Astrocyte (in vitro differentiated cells and primary cell): ENCODE results near the gene KL. TPM values are rescaled to one million over a fixed set of nuclear protein-coding genes. Genes with fewer than 3 reads are reported as not detected.

Experiments
- DNase-seq: peaks from one replicate; pipeline ENCODE4 v3.0.0-alpha.2; 2010; ENCODE audit warnings: low read depth
- FAIRE-seq: peaks from 2 replicates; lab custom pipeline; 2011; peaks lifted over from hg19 to GRCh38; lab: Jason Lieb, UNC
- H2AFZ ChIP-seq: 2 replicates; pipeline ENCODE4 v1.6.0; 2012; ENCODE audit warnings: low read depth, low read length, inconsistent platforms
- H3K27ac ChIP-seq: 2 replicates; pipeline ENCODE4 v1.5.1; 2011; ENCODE audit warnings: low read depth, low read length, inconsistent platforms
- H3K27me3 ChIP-seq: 2 replicates; pipeline ENCODE4 v1.6.0; 2011; ENCODE audit warnings: low read length, inconsistent platforms; ENCODE audit not compliant: insufficient read depth
- H3K36me3 ChIP-seq: 2 replicates; pipeline ENCODE4 v1.5.1; 2011; ENCODE audit warnings: low read length, inconsistent platforms; ENCODE audit not compliant: insufficient read depth
- H3K4me1 ChIP-seq: 2 replicates; pipeline ENCODE4 v1.5.1; 2011; ENCODE audit warnings: low read length, inconsistent platforms; ENCODE audit not compliant: insufficient read depth
- H3K4me2 ChIP-seq: 2 replicates; pipeline ENCODE4 v1.6.0; 2012; ENCODE audit warnings: low read length, inconsistent platforms
- H3K4me3 ChIP-seq: 2 replicates; pipeline ENCODE4 v1.5.1; 2011; ENCODE audit warnings: low read depth, mild to moderate bottlenecking, low read length, inconsistent platforms; ENCODE audit not compliant: insufficient read depth
- H3K79me2 ChIP-seq: 2 replicates; pipeline ENCODE4 v1.6.0; 2012; ENCODE audit warnings: mild to moderate bottlenecking, low read length, inconsistent platforms; ENCODE audit not compliant: insufficient read depth
- H3K9ac ChIP-seq: 2 replicates; pipeline ENCODE4 v1.6.0; 2012; ENCODE audit warnings: mild to moderate bottlenecking, low read length, inconsistent platforms
- H3K9me3 ChIP-seq: 2 replicates; pipeline ENCODE4 v1.5.1; 2012; ENCODE audit warnings: low read depth, mild to moderate bottlenecking, low read length, inconsistent platforms; ENCODE audit not compliant: insufficient read depth
- H4K20me1 ChIP-seq: 2 replicates; pipeline ENCODE4 v1.6.0; 2012; ENCODE audit warnings: low read length, inconsistent platforms; ENCODE audit not compliant: insufficient read depth
- H3K27ac Mint-ChIP-seq: one replicate; pipeline ENCODE4 v1.8.0; 2021; ENCODE audit warnings: mild to moderate bottlenecking, mixed read lengths; ENCODE audit not compliant: unreplicated experiment
- H3K27me3 Mint-ChIP-seq: one replicate; pipeline ENCODE4 v1.8.0; 2021; ENCODE audit warnings: low read depth, mixed read lengths; ENCODE audit not compliant: unreplicated experiment
- H3K36me3 Mint-ChIP-seq: one replicate; pipeline ENCODE4 v1.8.0; 2021; ENCODE audit warnings: low read depth, mixed read lengths; ENCODE audit not compliant: unreplicated experiment
- H3K4me1 Mint-ChIP-seq: one replicate; pipeline ENCODE4 v1.8.0; 2021; ENCODE audit warnings: low read depth, mixed read lengths; ENCODE audit not compliant: unreplicated experiment
- H3K4me3 Mint-ChIP-seq: one replicate; pipeline ENCODE4 v1.8.0; 2021; ENCODE audit warnings: mild to moderate bottlenecking, moderate library complexity, mixed read lengths; ENCODE audit not compliant: unreplicated experiment
- H3K9me3 Mint-ChIP-seq: one replicate; pipeline ENCODE4 v1.8.0; 2021; ENCODE audit warnings: mild to moderate bottlenecking, mixed read lengths; ENCODE audit not compliant: unreplicated experiment
- EZH2 ChIP-seq: IDR thresholded peaks from 2 replicates; pipeline ENCODE4 v1.6.1; 2012; ENCODE audit warnings: mild to moderate bottlenecking, low read length, inconsistent platforms; ENCODE audit not compliant: insufficient read depth
- total RNA-seq: library from RNA; stranded (reverse); gene quantifications from 2 replicates; pipeline ENCODE4 v1.2.1, GENCODE V29; 2021
- TF ChIP-seq, protein P1 (sequence below): IDR thresholded peaks from 2 replicates; pipeline ENCODE4 v1.5.1; 2011; ENCODE audit warnings: low read depth, mild to moderate bottlenecking, inconsistent platforms, low read length, moderate library complexity; ENCODE audit not compliant: insufficient read depth

The KL gene
- total RNA-seq, 1 donor from 2014 or later, result 0.07 TPM

DNA sequence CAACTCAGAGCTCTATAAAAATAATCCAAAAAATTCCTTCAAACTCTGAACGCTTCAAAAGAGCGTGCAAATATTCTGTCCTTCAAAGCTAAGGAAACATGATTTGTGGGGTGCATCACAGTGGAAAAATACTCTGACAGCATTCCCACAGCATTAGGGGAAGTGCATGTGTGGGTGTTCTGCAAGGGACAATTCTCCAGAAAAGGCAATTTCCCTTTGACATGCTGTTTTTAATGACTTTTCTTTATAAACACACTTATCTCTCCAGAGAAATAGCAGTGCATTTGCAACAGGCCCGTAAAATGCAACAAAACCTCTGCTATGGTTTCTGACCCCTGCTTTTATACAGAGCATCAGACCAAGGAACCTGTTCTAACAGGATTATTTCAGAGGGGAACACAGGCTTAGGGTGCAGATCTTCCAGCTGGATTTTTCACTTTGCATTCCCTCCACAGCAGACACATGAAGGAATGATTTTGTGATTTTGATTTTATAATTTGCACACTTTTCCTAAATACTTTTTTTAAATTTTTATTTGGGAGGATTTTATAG is 42.6 kb downstream of the KL start:
- Mint-ChIP-seq H3K27ac (no peak overlapping the region), H3K9me3 (no peaks in the 10 kb centered on the region), H3K4me1 (peaks cover 4% of the 10 kb centered on the region), H3K36me3 (peaks cover 2% of the 10 kb centered on the region), H3K4me3 (no peak overlapping the region), H3K27me3 (no peaks in the 10 kb centered on the region)
- Histone ChIP-seq H3K27me3 (no peaks in the 10 kb centered on the region), H3K79me2 (no peaks in the 10 kb centered on the region), H3K9ac (no peak overlapping the region), H3K4me1 (no peaks in the 10 kb centered on the region), H2AFZ (no peak overlapping the region), H3K9me3 (no peaks in the 10 kb centered on the region), H3K27ac (no peak overlapping the region), H3K4me3 (no peak overlapping the region), H4K20me1 (no peaks in the 10 kb centered on the region), H3K4me2 (no peak overlapping the region), H3K36me3 (no peaks in the 10 kb centered on the region)
- TF ChIP-seq, protein P1, sequence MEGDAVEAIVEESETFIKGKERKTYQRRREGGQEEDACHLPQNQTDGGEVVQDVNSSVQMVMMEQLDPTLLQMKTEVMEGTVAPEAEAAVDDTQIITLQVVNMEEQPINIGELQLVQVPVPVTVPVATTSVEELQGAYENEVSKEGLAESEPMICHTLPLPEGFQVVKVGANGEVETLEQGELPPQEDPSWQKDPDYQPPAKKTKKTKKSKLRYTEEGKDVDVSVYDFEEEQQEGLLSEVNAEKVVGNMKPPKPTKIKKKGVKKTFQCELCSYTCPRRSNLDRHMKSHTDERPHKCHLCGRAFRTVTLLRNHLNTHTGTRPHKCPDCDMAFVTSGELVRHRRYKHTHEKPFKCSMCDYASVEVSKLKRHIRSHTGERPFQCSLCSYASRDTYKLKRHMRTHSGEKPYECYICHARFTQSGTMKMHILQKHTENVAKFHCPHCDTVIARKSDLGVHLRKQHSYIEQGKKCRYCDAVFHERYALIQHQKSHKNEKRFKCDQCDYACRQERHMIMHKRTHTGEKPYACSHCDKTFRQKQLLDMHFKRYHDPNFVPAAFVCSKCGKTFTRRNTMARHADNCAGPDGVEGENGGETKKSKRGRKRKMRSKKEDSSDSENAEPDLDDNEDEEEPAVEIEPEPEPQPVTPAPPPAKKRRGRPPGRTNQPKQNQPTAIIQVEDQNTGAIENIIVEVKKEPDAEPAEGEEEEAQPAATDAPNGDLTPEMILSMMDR, result no peak
- TF ChIP-seq EZH2, result no peak
- no peak for DNase-seq
- no peak for FAIRE-seq

DNA sequence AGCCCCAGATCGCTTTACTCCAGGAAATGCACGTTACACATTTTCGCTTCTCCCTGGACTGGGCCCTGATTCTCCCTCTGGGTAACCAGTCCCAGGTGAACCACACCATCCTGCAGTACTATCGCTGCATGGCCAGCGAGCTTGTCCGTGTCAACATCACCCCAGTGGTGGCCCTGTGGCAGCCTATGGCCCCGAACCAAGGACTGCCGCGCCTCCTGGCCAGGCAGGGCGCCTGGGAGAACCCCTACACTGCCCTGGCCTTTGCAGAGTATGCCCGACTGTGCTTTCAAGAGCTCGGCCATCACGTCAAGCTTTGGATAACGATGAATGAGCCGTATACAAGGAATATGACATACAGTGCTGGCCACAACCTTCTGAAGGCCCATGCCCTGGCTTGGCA is 44.6 kb downstream of the KL start:
- H3K4me3 Mint-ChIP-seq, result no peak overlapping the region
- H3K36me3 ChIP-seq, result no peaks in the 10 kb centered on the region
- no peaks in the 10 kb centered on the region for H3K79me2 ChIP-seq
- no peaks in the 10 kb centered on the region for H3K4me1 ChIP-seq
- no peaks in the 10 kb centered on the region for H3K9me3 Mint-ChIP-seq
- no peaks in the 10 kb centered on the region for H4K20me1 ChIP-seq
- no peaks in the 10 kb centered on the region for H3K27me3 ChIP-seq
- no peak overlapping the region for H3K4me2 ChIP-seq
- no peaks in the 10 kb centered on the region for H3K9me3 ChIP-seq
- no peak for TF ChIP-seq EZH2
- TF ChIP-seq, protein P1, result no peak
- no peak overlapping the region for H3K27ac ChIP-seq
- no peak for DNase-seq
- no peak overlapping the region for H2AFZ ChIP-seq
- FAIRE-seq, result no peak
- no peaks in the 10 kb centered on the region for H3K27me3 Mint-ChIP-seq
- no peaks in the 10 kb centered on the region for H3K36me3 Mint-ChIP-seq
- no peak overlapping the region for H3K4me3 ChIP-seq
- no peak overlapping the region for H3K27ac Mint-ChIP-seq
- H3K4me1 Mint-ChIP-seq, result peaks cover 4% of the 10 kb centered on the region
- H3K9ac ChIP-seq, result no peak overlapping the region

- H3K36me3 Mint-ChIP-seq, result no peaks in the 10 kb centered on the region
- H3K27me3 ChIP-seq, result no peaks in the 10 kb centered on the region
- no peak overlapping the region for H3K9ac ChIP-seq
- no peaks in the 10 kb centered on the region for H3K79me2 ChIP-seq
- peaks cover 2% of the 10 kb centered on the region for H3K27me3 Mint-ChIP-seq
- H3K4me1 Mint-ChIP-seq, result no peaks in the 10 kb centered on the region
- TF ChIP-seq, protein P1, result no peak
- TF ChIP-seq EZH2, result no peak
- FAIRE-seq (no peak), DNase-seq (no peak)
- peaks cover 2% of the 10 kb centered on the region for H3K9me3 Mint-ChIP-seq
- no peak overlapping the region for H3K27ac ChIP-seq
- no peaks in the 10 kb centered on the region for H3K36me3 ChIP-seq
- H3K27ac Mint-ChIP-seq, result no peak overlapping the region
- no peak overlapping the region for H3K4me3 Mint-ChIP-seq
- no peaks in the 10 kb centered on the region for H4K20me1 ChIP-seq
- H3K4me1 ChIP-seq, result no peaks in the 10 kb centered on the region
- H3K4me3 ChIP-seq, result no peak overlapping the region
- no peak overlapping the region for H2AFZ ChIP-seq
- H3K9me3 ChIP-seq, result no peaks in the 10 kb centered on the region
- H3K4me2 ChIP-seq, result no peak overlapping the region
Observed at GRCh38 chr13:33066329-33066728, 50.1 kb downstream of the KL start.
